Measurements from ENCODE around the gene PLCL2.
A peak's percentile ranks its signal among the peaks of the same experiment; 100 is the strongest.

PLCL2 gene

DNA sequence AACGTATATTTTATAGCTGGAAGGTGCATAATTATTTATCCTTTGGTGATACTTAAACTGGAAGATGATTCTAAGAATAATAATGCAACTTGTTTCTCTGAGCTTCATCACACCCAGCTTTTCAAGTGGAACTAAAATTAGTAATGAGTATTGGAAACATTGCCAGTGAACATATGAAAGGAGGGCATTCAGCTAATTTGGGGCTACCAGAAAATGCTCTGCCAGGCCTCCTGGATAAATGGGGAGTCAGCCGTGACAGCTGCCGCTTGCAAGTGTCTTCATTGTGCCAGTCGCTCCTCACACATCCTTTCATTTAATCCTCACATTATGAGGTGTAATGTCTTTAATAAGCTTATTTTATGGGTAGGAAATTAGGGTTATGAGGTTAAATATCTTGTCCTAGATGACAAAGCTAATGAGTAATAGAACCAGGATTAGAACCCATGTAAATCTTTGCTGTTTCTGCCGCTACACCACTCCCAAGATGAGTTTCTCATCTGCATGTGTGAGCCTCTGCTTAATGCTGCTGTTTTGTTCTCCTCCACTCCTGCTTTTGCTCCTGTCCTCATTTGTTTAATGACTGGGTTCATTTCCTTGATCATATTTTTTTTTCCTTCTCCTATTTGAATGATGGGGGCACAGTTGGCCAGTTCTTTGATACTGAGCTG lies 155.7 kb downstream of the PLCL2 start:
- Histone ChIP-seq H3K4me1 (ENCODE audit: control insufficient read depth, insufficient read depth, low read length) (peaks cover 21% of the 10 kb centered on the region), H3K27me3 (ENCODE audit: control insufficient read depth, insufficient read depth, low read length) (no peaks in the 10 kb centered on the region), H3K4me3 (ENCODE audit: low read length) (no peak overlapping the region), H3K9me3 (replicated peaks; ENCODE audit: low read length) (no peaks in the 10 kb centered on the region), H3K36me3 (ENCODE audit: insufficient read depth, low read length) (no peaks in the 10 kb centered on the region), H3K9ac (ENCODE audit: low read depth, low read length) (no peak overlapping the region), H3K4me2 (ENCODE audit: low read length) (peak overlapping the region; percentile 27)

DNA sequence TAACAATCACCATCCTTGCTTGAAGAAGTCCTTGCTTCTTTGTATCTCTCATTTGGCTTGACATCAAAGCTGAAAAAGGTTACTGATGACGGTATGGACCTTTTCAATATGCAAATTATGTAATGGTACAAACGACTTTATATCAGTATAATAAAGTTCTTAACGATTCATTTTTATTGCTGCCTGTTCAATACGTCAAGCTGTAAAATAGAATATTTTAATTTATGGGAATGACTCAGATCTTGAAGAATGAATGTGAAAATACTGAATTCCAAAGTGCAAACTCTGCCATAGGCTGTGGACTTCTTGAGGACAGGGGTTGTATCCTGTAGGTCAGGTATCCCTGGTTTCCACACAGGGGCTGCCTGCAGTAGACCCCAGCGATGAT lies 156.2 kb downstream of the PLCL2 start:
- Histone ChIP-seq H3K4me2 (ENCODE audit: low read length) (peak overlapping the region; percentile 27), H3K9me3 (replicated peaks; ENCODE audit: low read length) (no peaks in the 10 kb centered on the region), H3K4me3 (ENCODE audit: low read length) (no peak overlapping the region), H3K36me3 (ENCODE audit: insufficient read depth, low read length) (no peaks in the 10 kb centered on the region), H3K9ac (ENCODE audit: low read depth, low read length) (no peak overlapping the region), H3K4me1 (ENCODE audit: control insufficient read depth, insufficient read depth, low read length) (peaks cover 21% of the 10 kb centered on the region), H3K27me3 (ENCODE audit: control insufficient read depth, insufficient read depth, low read length) (no peaks in the 10 kb centered on the region)

DNA sequence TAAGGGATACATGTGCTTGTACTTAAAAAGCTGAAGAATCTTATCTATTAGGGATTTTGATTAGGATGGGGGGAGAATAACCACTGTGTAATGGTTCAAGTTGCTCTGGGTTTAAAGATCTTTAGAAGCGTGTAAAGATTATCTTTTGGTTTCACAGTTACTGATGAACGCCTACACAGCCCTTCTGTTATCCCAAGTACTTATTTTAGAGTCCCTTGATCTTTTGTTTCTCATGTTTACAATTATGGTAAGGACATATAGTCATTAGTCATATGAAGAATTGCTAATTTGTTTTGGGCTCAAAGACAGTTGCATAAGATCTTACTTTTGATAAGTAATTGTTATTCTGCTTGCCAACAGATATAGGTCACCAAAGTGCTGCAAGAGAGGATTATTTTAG lies 160.1 kb downstream of the PLCL2 start:
- Histone ChIP-seq H3K4me2 (ENCODE audit: low read length) (no peak overlapping the region), H3K27me3 (ENCODE audit: control insufficient read depth, insufficient read depth, low read length) (no peaks in the 10 kb centered on the region), H3K9ac (ENCODE audit: low read depth, low read length) (no peak overlapping the region), H3K36me3 (ENCODE audit: insufficient read depth, low read length) (no peaks in the 10 kb centered on the region), H3K9me3 (replicated peaks; ENCODE audit: low read length) (no peaks in the 10 kb centered on the region), H3K4me3 (ENCODE audit: low read length) (no peak overlapping the region), H3K4me1 (ENCODE audit: control insufficient read depth, insufficient read depth, low read length) (peaks cover 11% of the 10 kb centered on the region)

DNA sequence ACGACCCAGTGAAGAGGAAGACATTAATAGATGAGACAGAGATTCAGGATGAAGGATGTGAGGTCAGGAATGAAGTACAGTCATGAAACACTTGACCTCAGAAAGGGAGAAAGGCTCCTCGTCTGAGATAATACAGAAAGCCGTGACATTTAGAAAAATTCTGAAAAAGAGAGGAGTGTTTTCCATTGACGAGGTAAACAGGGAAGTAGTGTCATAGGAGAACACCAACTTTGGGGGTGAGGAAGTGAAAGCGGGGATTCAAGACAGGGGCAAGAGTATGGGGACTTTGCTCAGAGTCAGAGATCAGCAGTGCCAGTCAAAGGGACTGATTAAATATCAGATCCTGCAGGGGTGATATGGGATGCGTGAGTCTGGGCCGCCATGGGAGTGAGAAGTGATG lies 160.9 kb downstream of the PLCL2 start:
- Histone ChIP-seq H3K4me2 (ENCODE audit: low read length) (no peak overlapping the region), H3K27me3 (ENCODE audit: control insufficient read depth, insufficient read depth, low read length) (no peaks in the 10 kb centered on the region), H3K4me3 (ENCODE audit: low read length) (no peak overlapping the region), H3K36me3 (ENCODE audit: insufficient read depth, low read length) (no peaks in the 10 kb centered on the region), H3K4me1 (ENCODE audit: control insufficient read depth, insufficient read depth, low read length) (peaks cover 3% of the 10 kb centered on the region), H3K9ac (ENCODE audit: low read depth, low read length) (no peak overlapping the region), H3K9me3 (replicated peaks; ENCODE audit: low read length) (no peaks in the 10 kb centered on the region)

DNA sequence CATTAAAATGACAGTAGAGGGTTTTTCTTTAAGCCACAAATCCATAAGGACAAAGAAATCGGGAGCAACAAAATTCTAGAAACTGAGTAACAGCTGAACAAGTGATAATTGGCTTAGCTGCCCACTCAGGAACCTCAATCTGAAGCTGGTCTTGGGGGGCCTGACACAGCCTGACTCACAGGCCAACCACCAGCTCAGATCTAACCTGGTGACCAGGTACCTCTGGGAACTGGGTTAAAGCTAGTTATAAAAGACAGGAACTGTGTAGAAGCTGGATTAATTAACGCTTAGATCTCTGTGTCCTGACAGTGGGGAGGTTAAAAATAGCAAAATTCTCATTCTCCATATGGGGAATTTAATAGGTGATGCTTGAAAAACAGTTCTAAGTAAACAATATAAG lies 161.9 kb downstream of the PLCL2 start:
- Histone ChIP-seq H3K4me3 (ENCODE audit: low read length) (no peak overlapping the region), H3K36me3 (ENCODE audit: insufficient read depth, low read length) (no peaks in the 10 kb centered on the region), H3K4me1 (ENCODE audit: control insufficient read depth, insufficient read depth, low read length) (no peaks in the 10 kb centered on the region), H3K4me2 (ENCODE audit: low read length) (no peak overlapping the region), H3K9me3 (replicated peaks; ENCODE audit: low read length) (no peaks in the 10 kb centered on the region), H3K9ac (ENCODE audit: low read depth, low read length) (no peak overlapping the region), H3K27me3 (ENCODE audit: control insufficient read depth, insufficient read depth, low read length) (no peaks in the 10 kb centered on the region)

DNA sequence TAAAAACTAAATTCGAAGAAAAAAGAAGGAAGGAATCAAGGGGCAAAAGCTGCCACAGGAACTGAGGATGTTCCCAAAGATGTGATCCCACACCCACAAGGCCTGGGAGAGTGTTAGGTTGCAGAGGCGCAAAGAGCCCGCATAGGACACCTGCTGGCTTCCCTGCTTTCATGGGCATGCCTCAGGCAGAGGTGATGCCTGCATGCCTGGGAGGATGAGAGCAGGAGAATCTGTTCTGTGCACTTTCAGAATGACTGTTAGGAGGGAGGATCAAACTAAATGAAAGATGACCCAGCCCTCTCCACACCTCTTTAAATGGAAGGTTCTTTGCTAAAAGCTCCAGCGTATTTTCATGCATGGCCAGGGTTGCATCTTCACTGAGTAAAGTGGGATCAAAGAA lies 162.4 kb downstream of the PLCL2 start:
- Histone ChIP-seq H3K9me3 (replicated peaks; ENCODE audit: low read length) (no peaks in the 10 kb centered on the region), H3K4me1 (ENCODE audit: control insufficient read depth, insufficient read depth, low read length) (no peaks in the 10 kb centered on the region), H3K4me2 (ENCODE audit: low read length) (no peak overlapping the region), H3K4me3 (ENCODE audit: low read length) (no peak overlapping the region), H3K36me3 (ENCODE audit: insufficient read depth, low read length) (no peaks in the 10 kb centered on the region), H3K27me3 (ENCODE audit: control insufficient read depth, insufficient read depth, low read length) (no peaks in the 10 kb centered on the region), H3K9ac (ENCODE audit: low read depth, low read length) (no peak overlapping the region)

DNA sequence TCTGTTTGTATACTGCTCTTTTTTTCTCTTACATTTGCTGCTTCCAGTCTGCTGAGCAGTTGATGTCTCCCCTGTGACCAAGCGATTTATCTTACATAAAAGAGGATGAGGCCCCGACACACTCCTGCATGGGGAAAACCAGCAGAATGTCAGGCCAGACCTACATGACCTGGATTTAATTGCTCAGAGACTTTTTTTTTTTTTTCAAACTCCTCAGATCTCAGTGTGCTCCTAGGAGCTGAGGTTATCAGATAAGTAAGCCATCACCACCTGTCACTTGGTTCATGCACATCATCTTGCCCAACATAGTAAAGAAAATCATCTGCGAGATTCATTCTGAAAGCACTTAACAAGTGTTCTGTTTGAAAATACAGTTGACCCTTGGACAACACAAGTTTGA lies 163.1 kb downstream of the PLCL2 start:
- no peak overlapping the region for H3K4me3 ChIP-seq (ENCODE audit: low read length)
- H3K36me3 ChIP-seq (ENCODE audit: insufficient read depth, low read length): no peaks in the 10 kb centered on the region
- no peak overlapping the region for H3K9ac ChIP-seq (ENCODE audit: low read depth, low read length)
- H3K27me3 ChIP-seq (ENCODE audit: control insufficient read depth, insufficient read depth, low read length): no peaks in the 10 kb centered on the region
- no peaks in the 10 kb centered on the region for H3K9me3 ChIP-seq (replicated peaks; ENCODE audit: low read length)
- no peak overlapping the region for H3K4me2 ChIP-seq (ENCODE audit: low read length)
- no peaks in the 10 kb centered on the region for H3K4me1 ChIP-seq (ENCODE audit: control insufficient read depth, insufficient read depth, low read length)

DNA sequence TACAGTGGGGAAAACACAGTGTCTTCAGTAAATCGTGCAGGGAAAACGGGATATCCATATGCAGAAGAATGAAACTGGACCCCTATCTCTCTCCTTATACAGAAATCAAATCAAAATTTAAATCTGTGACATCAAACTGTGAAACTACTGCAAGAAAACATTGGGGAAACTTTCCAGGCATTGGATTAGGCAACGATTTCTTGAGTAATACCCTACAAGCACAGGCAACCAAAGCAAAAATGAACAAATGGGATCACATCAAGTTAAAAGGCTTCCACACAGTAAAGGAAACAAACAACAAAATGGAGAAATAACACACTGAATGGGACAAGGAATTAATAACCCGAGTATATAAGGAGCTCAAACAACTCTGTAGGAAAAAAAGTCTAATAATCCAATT lies 165.3 kb downstream of the PLCL2 start:
- no peak overlapping the region for H3K4me3 ChIP-seq (ENCODE audit: low read length)
- no peaks in the 10 kb centered on the region for H3K4me1 ChIP-seq (ENCODE audit: control insufficient read depth, insufficient read depth, low read length)
- no peak overlapping the region for H3K9ac ChIP-seq (ENCODE audit: low read depth, low read length)
- H3K36me3 ChIP-seq (ENCODE audit: insufficient read depth, low read length): no peaks in the 10 kb centered on the region
- no peaks in the 10 kb centered on the region for H3K27me3 ChIP-seq (ENCODE audit: control insufficient read depth, insufficient read depth, low read length)
- no peaks in the 10 kb centered on the region for H3K9me3 ChIP-seq (replicated peaks; ENCODE audit: low read length)
- no peak overlapping the region for H3K4me2 ChIP-seq (ENCODE audit: low read length)

DNA sequence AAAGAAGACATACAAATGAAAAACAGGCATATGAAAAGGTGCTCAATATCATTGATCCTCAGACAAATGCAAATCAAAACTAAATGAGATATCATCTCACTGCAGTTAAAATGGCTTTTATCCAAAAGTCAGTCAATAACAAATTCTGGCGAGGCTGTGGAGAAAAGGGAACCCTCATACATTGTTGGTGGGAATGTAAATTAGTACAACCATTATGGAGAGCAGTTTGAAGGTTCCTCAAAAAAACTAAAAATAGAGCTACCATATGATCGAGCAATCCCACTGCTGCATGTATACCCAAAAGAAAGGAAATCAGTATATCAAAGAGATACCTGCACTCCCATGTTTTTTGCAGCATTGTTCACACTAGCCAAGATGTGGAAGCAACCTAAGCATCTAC lies 165.8 kb downstream of the PLCL2 start:
- H3K27me3 ChIP-seq (ENCODE audit: control insufficient read depth, insufficient read depth, low read length): no peaks in the 10 kb centered on the region
- no peaks in the 10 kb centered on the region for H3K36me3 ChIP-seq (ENCODE audit: insufficient read depth, low read length)
- H3K4me2 ChIP-seq (ENCODE audit: low read length): no peak overlapping the region
- H3K4me1 ChIP-seq (ENCODE audit: control insufficient read depth, insufficient read depth, low read length): no peaks in the 10 kb centered on the region
- H3K4me3 ChIP-seq (ENCODE audit: low read length): no peak overlapping the region
- H3K9me3 ChIP-seq (replicated peaks; ENCODE audit: low read length): no peaks in the 10 kb centered on the region
- no peak overlapping the region for H3K9ac ChIP-seq (ENCODE audit: low read depth, low read length)

DNA sequence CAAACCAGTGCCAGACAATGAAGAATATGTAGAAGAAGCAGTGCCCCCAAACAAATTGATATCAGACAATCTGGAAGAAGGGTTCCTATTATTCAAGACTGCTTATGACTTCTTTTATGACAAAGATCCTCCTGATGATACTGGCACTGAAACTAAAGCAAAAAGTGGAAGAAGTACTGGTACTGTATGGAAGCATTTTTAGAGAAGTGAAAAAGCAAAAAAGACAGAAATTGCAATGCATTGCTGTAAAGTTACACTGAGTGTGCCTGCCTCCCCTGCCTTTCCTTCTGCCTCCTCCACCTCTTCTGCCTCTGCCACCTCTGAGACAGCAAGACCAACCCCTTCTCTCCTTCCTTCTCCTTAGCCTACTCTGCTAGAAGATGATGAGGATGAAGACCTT lies 167.6 kb downstream of the PLCL2 start:
- no peaks in the 10 kb centered on the region for H3K27me3 ChIP-seq (ENCODE audit: control insufficient read depth, insufficient read depth, low read length)
- H3K4me3 ChIP-seq (ENCODE audit: low read length): no peak overlapping the region
- no peaks in the 10 kb centered on the region for H3K9me3 ChIP-seq (replicated peaks; ENCODE audit: low read length)
- H3K4me1 ChIP-seq (ENCODE audit: control insufficient read depth, insufficient read depth, low read length): no peaks in the 10 kb centered on the region
- no peak overlapping the region for H3K9ac ChIP-seq (ENCODE audit: low read depth, low read length)
- H3K36me3 ChIP-seq (ENCODE audit: insufficient read depth, low read length): no peaks in the 10 kb centered on the region
- H3K4me2 ChIP-seq (ENCODE audit: low read length): no peak overlapping the region

DNA sequence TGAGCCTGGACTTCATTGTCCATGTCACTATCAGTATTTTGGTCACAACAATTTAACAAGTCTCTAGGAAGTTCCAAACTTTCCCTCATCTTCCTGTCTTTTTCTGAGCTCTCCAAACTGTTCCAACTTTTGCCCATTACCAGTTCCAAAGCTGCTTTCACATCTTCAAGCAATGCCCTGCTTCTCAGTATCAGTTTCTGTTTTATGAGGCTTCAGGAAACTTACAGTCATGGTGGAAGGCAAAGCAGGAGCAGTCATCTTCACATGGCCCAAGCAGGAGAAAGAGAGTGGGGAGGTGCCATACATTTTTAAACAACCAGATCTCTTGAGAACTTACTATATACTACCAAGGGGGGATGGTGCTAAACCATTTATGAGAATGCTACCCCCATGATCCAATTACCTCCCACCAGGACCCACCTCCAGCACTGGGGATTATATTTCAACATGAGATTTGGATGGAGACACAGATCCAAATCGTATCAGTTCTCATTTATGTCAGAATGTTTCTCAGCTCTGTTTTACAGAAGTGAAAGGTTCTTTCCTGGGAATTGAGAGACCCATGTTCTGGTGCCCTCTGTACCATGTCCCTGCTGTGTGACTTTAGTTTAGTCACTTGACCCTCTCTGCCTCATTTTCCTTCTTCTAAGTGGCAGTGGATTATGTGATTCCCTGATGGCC lies 169.7 kb downstream of the PLCL2 start:
- Histone ChIP-seq H3K4me3 (ENCODE audit: low read length) (no peak overlapping the region), H3K4me1 (ENCODE audit: control insufficient read depth, insufficient read depth, low read length) (no peaks in the 10 kb centered on the region), H3K4me2 (ENCODE audit: low read length) (no peak overlapping the region), H3K9me3 (replicated peaks; ENCODE audit: low read length) (no peaks in the 10 kb centered on the region), H3K9ac (ENCODE audit: low read depth, low read length) (no peak overlapping the region), H3K36me3 (ENCODE audit: insufficient read depth, low read length) (no peaks in the 10 kb centered on the region), H3K27me3 (ENCODE audit: control insufficient read depth, insufficient read depth, low read length) (no peaks in the 10 kb centered on the region)

DNA sequence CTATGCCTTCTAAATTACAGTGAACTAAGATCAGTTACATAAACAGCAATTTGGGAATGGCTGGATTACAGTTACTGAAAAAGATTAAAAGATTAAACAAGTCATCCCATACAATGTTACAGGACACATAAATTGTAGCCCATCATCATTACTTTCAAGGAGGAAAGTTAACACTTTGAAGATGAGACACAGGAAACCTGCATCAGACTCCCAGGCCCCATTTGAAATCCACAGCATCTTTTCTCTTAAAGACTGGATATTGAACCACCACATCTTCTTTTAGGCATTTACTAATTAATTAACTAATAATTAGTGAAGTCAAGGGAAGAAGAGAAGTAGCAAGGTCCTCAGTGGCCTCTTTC lies 170.2 kb downstream of the PLCL2 start:
- H3K4me3 ChIP-seq (ENCODE audit: low read length): no peak overlapping the region
- no peaks in the 10 kb centered on the region for H3K36me3 ChIP-seq (ENCODE audit: insufficient read depth, low read length)
- H3K27me3 ChIP-seq (ENCODE audit: control insufficient read depth, insufficient read depth, low read length): no peaks in the 10 kb centered on the region
- H3K4me2 ChIP-seq (ENCODE audit: low read length): no peak overlapping the region
- no peaks in the 10 kb centered on the region for H3K4me1 ChIP-seq (ENCODE audit: control insufficient read depth, insufficient read depth, low read length)
- H3K9ac ChIP-seq (ENCODE audit: low read depth, low read length): no peak overlapping the region
- no peaks in the 10 kb centered on the region for H3K9me3 ChIP-seq (replicated peaks; ENCODE audit: low read length)
